GM12891 (cell line): Measurements from ENCODE around the gene LAMA2.

Source experiments
- DNase-seq: peaks from one replicate; pipeline ENCODE4 v3.0.0; 2011; ENCODE audit warnings: low spot score; ENCODE audit not compliant: insufficient read length
- FAIRE-seq: peaks from 2 replicates; lab custom pipeline; 2011; peaks lifted over from hg19 to GRCh38; lab: Jason Lieb, UNC
- PAX5 ChIP-seq: IDR thresholded peaks from 2 replicates; pipeline ENCODE4 v1.6.1; 2011; ENCODE audit warnings: low read length, moderate library complexity, mild to moderate bottlenecking; ENCODE audit not compliant: insufficient read depth, severe bottlenecking
- POLR2A ChIP-seq: IDR thresholded peaks from 2 replicates; pipeline ENCODE4 v1.6.1; 2011; ENCODE audit warnings: low read depth, low read length, control low read depth
- POLR2AphosphoS5 ChIP-seq: IDR thresholded peaks from 2 replicates; pipeline ENCODE4 v1.6.1; 2011; ENCODE audit warnings: low read depth, low read length, control low read depth
- POU2F2 ChIP-seq: IDR thresholded peaks from 2 replicates; pipeline ENCODE4 v1.6.1; 2011; ENCODE audit warnings: low read depth, mild to moderate bottlenecking, control low read depth, low read length, moderate library complexity
- SPI1 ChIP-seq: IDR thresholded peaks from 2 replicates; pipeline ENCODE4 v1.6.1; 2011; ENCODE audit warnings: low read depth, low read length, control low read depth
- TAF1 ChIP-seq: IDR thresholded peaks from 2 replicates; pipeline ENCODE4 v1.6.1; 2011; ENCODE audit warnings: low read depth, low read length, control low read depth

The LAMA2 gene

DNA sequence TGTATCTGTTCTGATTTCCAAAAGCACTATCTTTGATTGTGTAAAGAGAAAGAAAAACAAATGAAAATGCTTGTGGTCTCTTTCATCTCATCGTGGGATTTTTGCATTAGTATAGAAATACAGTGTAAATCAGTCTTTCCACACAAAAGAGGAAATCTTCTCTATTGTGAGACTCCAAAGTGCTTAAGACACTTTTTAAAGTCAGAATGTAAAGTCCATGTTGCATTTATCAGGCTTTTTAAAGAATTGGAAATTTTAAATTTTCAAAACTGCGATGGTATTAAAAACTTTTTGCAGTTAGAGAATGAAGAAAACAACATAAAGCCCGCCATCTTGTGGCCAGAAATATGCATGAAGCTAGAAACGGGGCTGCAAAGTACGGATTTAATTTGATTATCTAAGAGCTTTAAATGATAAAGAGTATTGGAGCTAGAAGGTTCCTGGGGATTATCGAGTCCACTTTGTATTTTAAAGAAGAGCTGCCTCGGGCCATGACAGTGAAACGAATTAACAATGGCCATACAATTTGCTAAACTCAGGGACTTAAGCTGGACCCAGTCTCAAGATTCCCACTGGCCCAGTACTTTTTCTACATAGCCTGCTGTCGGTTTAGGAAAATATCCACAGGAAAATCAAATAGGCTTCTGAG lies 487.5 kb downstream of the LAMA2 start:
- peak; percentile 2 for DNase-seq
- TF ChIP-seq POU2F2 = no peak
- TF ChIP-seq TAF1 = no peak
- TF ChIP-seq PAX5 = no peak
- TF ChIP-seq POLR2AphosphoS5 = no peak
- TF ChIP-seq POLR2A = no peak
- no peak for FAIRE-seq

DNA sequence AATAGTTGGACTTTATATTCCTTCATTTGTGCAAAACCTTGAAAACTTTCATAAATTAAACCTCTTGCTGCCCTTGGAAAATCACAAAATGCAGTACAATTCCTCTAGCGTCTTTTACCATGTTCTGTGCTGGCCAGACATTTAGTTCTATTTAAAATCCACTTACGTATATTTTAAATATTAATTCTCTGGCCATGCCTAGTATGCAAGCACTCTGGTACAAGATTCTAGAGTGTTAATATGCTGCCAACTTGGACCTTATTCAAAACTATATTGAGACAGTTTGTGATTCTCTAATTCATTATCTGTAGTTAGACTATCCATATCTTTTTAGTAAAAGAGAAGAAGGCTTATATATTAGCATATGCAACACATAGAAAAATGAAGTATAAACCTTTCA lies 498.9 kb downstream of the LAMA2 start:
- TF ChIP-seq SPI1 = no peak
- no peak for DNase-seq
- no peak for FAIRE-seq

DNA sequence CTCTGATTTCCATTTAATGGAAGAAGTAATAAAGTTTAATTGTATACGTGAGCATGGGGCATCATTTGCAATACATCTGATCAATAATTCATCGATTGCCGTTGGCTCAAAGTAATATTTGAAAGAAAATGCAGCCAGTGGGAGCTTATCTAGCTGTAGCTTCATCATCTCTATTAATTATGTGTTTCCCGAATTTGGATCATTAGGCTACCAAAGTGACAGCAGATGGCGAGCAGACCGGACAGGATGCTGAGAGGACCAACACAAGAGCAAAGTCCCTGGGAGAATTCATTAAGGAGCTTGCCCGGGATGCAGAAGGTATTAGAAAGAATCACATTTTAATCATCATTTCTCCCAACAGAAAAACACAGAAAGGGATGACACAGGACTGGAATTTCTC lies 500.0 kb downstream of the LAMA2 start:
- TF ChIP-seq POU2F2 (no peak), TAF1 (no peak), PAX5 (no peak), SPI1 (no peak), POLR2AphosphoS5 (no peak), POLR2A (no peak)
- no peak for DNase-seq
- FAIRE-seq = no peak

DNA sequence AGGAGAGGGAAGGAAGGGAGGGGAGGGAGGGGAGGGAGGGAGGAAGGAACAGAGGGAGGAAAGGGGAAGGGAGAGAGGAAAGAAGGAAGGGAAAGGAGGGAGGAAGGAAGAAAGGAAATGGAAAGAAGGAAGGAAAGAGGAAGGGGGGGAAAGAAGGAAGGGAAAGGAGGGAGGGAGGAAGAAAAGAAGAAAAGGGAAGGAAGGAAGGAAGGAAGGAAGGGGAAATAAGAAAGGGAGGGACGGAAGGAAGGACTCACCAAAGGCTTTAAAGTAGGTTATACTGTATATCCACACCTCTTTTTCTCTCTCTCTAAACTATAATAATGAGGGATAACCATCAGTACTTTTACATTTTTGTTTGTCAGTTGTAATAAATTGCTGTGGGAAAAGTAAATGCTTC lies 502.2 kb downstream of the LAMA2 start:
- DNase-seq (no peak), FAIRE-seq (no peak)
- TF ChIP-seq POLR2A (no peak), SPI1 (no peak), PAX5 (no peak), TAF1 (no peak), POLR2AphosphoS5 (no peak), POU2F2 (no peak)

DNA sequence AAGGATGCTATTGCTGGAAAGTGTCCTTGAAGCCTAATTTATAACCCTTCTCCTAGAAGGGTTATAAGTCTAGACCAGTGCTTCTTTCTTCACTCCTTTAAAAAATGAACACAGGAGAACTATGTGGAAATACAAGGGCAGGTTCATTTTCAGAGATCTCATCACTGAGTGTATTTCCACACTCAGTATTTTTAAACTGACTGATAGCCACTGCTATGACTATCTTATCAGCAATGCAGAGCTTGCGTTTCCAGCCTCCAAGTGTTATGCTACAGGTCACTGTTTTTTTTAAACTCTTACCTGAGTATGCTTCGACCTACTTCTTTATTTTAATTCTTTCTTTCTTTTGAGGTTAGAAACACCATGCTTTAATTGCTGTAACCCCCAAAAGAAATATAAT lies 508.0 kb downstream of the LAMA2 start:
- TF ChIP-seq POLR2A = no peak
- TF ChIP-seq TAF1 = no peak
- no peak for TF ChIP-seq PAX5
- no peak for TF ChIP-seq SPI1
- no peak for TF ChIP-seq POU2F2
- FAIRE-seq (no peak), DNase-seq (no peak)

DNA sequence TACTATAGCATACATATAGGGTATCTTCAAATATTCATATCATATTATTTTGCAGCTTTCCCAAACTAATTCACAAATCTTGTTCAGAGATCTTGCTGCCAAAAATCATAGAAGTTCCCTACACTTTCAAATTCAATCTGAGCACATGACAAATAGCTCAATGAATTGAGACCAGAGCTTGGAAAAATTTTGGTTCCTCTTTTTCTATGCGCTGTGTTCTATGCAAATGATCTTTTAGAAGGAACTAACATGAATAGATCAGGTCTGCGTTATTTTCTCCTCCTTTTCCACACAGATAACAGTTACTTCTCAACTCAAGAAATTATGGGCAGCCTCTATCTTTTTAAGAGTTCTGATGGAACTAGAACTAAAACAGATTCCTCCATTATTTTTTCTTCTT lies 510.7 kb downstream of the LAMA2 start:
- FAIRE-seq (no peak), DNase-seq (no peak)
- TF ChIP-seq POU2F2 (no peak), TAF1 (no peak), POLR2A (no peak), SPI1 (no peak), PAX5 (no peak), POLR2AphosphoS5 (no peak)

DNA sequence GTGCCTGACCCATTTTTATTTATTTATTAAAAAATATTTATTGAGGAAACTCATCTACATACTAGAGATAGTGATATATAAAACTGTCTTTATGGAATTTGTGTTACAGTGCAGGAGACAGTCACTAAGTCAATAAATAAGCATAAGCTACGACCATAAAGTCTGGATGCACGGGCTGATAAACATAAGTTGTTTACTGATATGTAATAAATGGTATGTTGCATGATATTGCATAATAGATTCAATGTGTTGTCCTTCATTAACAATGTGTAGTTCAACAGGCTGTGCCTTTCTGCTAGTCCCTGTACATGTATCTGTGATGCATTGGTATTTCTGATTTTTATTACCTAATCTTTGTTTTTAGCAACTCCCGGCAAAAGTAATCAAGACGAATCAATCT lies 515.8 kb downstream of the LAMA2 start:
- DNase-seq (no peak), FAIRE-seq (no peak)
- no peak for TF ChIP-seq PAX5
- no peak for TF ChIP-seq SPI1
- TF ChIP-seq TAF1 = no peak
- no peak for TF ChIP-seq POLR2A
- TF ChIP-seq POLR2AphosphoS5 = no peak
- TF ChIP-seq POU2F2 = no peak

DNA sequence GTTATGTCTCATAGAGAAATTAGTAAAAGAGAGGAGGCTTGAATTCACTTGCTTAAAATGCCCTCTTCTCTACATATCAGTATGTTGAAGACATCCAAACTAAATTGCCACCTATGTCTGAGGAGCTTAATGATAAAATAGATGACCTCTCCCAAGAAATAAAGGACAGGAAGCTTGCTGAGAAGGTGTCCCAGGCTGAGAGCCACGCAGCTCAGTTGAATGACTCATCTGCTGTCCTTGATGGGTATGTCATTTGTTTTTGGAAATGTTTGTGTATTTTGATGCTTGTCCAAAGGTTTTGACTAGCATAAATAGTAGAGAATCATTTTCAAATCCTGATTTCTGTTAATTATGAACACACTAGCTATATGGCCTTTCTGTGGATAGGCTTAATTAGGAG lies 519.3 kb downstream of the LAMA2 start:
- FAIRE-seq = no peak

DNA sequence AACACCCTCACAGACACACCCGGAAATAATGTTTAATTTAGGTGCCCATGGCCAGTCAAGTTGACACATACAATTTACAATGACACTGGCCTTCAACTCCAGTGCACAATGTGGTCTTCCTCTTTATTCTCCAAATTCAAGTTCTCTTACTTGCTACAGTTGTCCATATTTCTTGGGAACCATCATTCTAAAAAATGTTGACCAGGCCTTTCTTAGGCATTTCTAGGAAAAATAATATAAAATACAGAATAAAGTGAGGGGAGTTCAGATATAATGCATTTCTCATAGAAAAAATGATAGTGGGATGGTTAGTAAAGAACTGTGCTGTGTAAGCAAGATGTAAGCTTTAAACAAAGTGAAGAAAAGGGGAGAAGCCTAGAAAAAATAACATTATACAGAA lies 528.2 kb downstream of the LAMA2 start:
- no peak for TF ChIP-seq PAX5
- no peak for TF ChIP-seq SPI1
- no peak for TF ChIP-seq POLR2A
- no peak for TF ChIP-seq POU2F2
- no peak for TF ChIP-seq POLR2AphosphoS5
- FAIRE-seq (no peak), DNase-seq (no peak)

More for the DNA sequence above, 519.3 kb downstream of the LAMA2 start:
- TF ChIP-seq POU2F2 = no peak
- no peak for TF ChIP-seq SPI1
- no peak for TF ChIP-seq POLR2A
- no peak for TF ChIP-seq POLR2AphosphoS5
- no peak for TF ChIP-seq PAX5
- no peak for TF ChIP-seq TAF1
- no peak for DNase-seq

DNA sequence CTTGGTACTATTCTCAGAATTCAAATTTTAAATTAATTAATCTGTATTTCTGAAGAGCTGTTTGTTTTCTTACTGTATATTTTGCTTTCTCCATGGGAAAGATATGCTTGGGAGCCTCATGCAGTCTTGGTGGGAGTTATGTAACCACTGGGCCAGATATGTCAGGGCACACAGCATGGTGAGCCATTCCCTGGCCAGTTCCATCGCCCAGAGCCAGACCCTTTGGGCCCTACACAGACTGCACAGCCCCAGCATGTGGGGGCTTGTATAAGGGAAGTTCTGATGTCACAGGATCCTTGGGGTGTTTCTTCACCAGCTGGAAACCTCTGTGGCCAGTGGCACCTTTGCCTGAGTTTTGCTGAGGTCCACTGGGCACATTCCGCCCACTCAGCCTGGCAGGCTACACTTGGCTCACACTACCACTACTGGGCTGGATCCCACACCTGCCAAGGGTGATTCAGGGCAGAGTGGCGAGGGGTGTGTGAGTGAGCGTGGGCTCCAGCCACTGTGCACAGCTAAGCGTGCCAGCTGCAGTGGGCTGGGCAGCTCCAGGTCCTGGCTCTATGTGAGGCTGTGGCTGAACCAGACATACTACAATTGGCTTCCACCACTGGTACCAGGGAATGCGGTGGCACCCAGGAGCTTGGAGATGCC lies 533.5 kb downstream of the LAMA2 start:
- FAIRE-seq = no peak
- DNase-seq = no peak
- TF ChIP-seq POU2F2 (no peak), POLR2AphosphoS5 (no peak), TAF1 (no peak), SPI1 (no peak), PAX5 (no peak), POLR2A (no peak)
